Muscle of arm (tissue), 12 donors: Measurements from ENCODE around the gene DDX4. TPM values are rescaled to one million over a fixed set of nuclear protein-coding genes. Genes with fewer than 3 reads are reported as not detected.

Experiments used
- DNase-seq: peaks from one replicate; pipeline ENCODE4 v3.0.0-alpha.2; 2013
- polyA plus RNA-seq, 12 donors: library from polyadenylated mRNA; unstranded; fragments of 120-200 nt; gene quantifications; one replicate each; pipeline ENCODE4 v1.2.1, GENCODE V29; 2013; ENCODE audit not compliant: insufficient read length in 12 of 12

Gene DDX4
- polyA plus RNA-seq, 12 donors, result 0.05 to 0.36 (median 0.19) TPM; not detected in 6

DNA sequence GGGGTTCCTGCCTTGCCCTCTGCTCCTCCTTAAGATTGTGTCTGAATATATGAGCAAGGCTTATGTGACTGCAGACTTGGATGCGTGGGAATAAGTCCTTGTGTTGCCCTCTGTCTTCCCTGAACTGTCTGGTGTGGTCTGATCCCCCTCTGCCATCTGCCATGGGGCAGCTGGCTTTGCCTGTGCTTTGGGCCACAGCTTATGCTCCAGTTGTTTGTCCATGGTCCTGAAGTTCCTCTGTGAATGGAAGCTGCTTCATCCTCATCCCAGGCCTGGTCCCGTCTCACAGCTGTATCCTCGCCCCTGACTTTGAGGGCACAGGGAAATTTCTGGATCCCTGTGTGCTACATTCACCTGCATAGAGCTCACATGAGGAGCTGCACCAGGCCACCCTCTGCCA lies 128.0 kb downstream of the DDX4 start:
- no peak for DNase-seq

DNA sequence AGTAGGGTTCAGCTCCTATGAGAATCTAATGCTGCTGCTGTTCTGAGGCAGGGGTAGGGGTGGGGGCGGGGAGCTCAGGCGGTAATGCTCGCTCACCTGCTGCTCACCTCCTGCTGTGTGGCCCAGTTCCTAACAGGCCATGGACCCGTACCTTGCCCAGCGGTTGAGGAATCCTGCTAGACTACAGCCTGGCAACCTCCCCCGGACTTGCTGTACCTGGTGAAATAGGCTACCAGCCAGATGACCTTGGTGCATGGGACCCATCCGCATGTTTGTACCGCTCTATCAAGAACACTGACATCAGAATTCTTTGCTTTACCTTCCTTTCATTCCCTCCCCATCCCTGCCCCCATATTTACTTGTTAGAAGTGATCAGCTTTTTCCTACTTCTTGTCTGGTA lies 128.6 kb downstream of the DDX4 start:
- no peak for DNase-seq

Other genes starting within 250 kb of the DDX4 start
- gene PLPP1, start 203.1 kb upstream of the DDX4 start, polyA plus RNA-seq, result 10 to 100 TPM in 11 of 12 donors, not detected in 1; 53.3 to 76.8 (median 57.0) TPM
- 10 to 100 TPM in 11 of 12 donors, not detected in 1; 12.6 to 21.6 (median 15.1) TPM for gene SLC38A9, start 25.7 kb upstream of the DDX4 start, polyA plus RNA-seq
- 1 to 10 TPM in 5 of 12 donors, under 1 TPM in 5, not detected in 2; 0.45 to 2.3 (median 0.99) TPM for gene IL31RA, start 113.3 kb downstream of the DDX4 start, polyA plus RNA-seq